ENCODE data around the gene PPOX.

DNA sequence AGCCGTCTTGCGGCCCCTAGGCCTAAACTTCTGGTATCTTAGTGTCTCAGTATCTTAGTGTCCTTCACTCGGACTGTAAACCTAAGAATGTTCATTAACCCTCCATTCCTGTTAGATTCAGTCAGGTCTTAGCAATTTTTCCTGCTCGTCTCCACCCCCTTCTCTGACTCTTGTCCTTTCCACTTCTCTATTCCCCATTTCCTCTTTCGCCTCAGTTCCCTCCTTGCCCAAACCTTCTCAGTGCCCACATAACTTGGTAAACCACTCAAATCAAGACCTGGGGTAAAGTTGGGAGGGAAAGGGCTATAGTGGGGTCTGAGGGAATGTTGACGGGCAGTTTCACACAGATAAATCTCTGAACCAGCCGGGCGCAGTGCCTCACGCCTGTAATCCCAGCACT, 48.1 kb downstream of the PPOX start:
- no peak for TF ChIP-seq POLR2AphosphoS5 (IDR thresholded peaks at IDR 0.05; ENCODE audit: low read depth)
- TF ChIP-seq, protein P1, sequence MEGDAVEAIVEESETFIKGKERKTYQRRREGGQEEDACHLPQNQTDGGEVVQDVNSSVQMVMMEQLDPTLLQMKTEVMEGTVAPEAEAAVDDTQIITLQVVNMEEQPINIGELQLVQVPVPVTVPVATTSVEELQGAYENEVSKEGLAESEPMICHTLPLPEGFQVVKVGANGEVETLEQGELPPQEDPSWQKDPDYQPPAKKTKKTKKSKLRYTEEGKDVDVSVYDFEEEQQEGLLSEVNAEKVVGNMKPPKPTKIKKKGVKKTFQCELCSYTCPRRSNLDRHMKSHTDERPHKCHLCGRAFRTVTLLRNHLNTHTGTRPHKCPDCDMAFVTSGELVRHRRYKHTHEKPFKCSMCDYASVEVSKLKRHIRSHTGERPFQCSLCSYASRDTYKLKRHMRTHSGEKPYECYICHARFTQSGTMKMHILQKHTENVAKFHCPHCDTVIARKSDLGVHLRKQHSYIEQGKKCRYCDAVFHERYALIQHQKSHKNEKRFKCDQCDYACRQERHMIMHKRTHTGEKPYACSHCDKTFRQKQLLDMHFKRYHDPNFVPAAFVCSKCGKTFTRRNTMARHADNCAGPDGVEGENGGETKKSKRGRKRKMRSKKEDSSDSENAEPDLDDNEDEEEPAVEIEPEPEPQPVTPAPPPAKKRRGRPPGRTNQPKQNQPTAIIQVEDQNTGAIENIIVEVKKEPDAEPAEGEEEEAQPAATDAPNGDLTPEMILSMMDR (IDR thresholded peaks at IDR 0.05; ENCODE audit: insufficient read depth, low read length) = no peak
- TF ChIP-seq, protein P2, sequence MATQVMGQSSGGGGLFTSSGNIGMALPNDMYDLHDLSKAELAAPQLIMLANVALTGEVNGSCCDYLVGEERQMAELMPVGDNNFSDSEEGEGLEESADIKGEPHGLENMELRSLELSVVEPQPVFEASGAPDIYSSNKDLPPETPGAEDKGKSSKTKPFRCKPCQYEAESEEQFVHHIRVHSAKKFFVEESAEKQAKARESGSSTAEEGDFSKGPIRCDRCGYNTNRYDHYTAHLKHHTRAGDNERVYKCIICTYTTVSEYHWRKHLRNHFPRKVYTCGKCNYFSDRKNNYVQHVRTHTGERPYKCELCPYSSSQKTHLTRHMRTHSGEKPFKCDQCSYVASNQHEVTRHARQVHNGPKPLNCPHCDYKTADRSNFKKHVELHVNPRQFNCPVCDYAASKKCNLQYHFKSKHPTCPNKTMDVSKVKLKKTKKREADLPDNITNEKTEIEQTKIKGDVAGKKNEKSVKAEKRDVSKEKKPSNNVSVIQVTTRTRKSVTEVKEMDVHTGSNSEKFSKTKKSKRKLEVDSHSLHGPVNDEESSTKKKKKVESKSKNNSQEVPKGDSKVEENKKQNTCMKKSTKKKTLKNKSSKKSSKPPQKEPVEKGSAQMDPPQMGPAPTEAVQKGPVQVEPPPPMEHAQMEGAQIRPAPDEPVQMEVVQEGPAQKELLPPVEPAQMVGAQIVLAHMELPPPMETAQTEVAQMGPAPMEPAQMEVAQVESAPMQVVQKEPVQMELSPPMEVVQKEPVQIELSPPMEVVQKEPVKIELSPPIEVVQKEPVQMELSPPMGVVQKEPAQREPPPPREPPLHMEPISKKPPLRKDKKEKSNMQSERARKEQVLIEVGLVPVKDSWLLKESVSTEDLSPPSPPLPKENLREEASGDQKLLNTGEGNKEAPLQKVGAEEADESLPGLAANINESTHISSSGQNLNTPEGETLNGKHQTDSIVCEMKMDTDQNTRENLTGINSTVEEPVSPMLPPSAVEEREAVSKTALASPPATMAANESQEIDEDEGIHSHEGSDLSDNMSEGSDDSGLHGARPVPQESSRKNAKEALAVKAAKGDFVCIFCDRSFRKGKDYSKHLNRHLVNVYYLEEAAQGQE (IDR thresholded peaks at IDR 0.05; ENCODE audit: insufficient replicate concordance, low read depth) = no peak
